ENCODE data around the gene MYBL2.

DNA sequence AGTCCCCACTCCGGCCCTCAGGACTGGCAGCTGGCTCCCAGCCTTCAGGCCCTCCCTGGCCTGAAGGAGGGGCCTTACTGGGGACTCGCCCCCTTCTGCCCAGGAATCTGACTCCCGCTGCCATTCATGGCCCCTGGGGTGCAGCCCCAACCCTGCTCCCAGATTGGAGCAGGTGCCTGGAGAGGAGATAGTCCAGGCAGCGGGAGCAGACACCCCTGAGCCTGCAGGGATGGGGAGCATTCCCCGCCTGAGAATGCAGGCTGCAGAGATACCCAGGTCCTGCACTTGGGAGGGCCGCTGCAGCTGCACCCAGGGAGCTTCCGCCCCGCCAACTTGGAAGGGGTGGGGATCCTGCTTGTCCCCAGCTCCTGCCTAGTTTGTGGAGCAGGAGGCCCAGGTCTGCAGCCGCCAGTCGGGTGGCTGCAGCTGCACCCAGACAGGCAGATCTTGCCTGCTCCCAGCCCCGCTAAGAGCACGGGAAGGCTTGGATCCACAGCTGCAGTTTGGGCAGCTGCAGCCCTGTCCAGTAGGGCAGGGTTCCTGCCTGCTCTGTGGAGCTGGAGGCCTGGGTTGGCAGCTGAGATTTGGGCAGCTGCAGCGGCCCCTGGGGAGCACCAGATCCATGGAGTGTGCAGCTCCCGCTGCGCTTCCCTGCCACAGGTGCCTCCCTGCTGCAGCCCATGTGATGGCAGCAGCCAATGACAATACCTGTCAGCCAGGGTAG lies 54.7 kb downstream of the MYBL2 start:
- TF ChIP-seq, protein P1, sequence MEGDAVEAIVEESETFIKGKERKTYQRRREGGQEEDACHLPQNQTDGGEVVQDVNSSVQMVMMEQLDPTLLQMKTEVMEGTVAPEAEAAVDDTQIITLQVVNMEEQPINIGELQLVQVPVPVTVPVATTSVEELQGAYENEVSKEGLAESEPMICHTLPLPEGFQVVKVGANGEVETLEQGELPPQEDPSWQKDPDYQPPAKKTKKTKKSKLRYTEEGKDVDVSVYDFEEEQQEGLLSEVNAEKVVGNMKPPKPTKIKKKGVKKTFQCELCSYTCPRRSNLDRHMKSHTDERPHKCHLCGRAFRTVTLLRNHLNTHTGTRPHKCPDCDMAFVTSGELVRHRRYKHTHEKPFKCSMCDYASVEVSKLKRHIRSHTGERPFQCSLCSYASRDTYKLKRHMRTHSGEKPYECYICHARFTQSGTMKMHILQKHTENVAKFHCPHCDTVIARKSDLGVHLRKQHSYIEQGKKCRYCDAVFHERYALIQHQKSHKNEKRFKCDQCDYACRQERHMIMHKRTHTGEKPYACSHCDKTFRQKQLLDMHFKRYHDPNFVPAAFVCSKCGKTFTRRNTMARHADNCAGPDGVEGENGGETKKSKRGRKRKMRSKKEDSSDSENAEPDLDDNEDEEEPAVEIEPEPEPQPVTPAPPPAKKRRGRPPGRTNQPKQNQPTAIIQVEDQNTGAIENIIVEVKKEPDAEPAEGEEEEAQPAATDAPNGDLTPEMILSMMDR (IDR thresholded peaks at IDR 0.05) = no peak
- no peak for TF ChIP-seq POLR2A (IDR thresholded peaks at IDR 0.05)
